GM21390 (cell line): ENCODE measurements around the gene AZI2.
A peak's percentile ranks its signal among the peaks of the same experiment; 100 is the strongest.

Experiments used
- ATAC-seq: cut with Tn5 transposase; IDR thresholded peaks from one replicate; pipeline ENCODE4 v1.9.1; 2021; ENCODE audit not compliant: unreplicated experiment

The AZI2 gene

DNA sequence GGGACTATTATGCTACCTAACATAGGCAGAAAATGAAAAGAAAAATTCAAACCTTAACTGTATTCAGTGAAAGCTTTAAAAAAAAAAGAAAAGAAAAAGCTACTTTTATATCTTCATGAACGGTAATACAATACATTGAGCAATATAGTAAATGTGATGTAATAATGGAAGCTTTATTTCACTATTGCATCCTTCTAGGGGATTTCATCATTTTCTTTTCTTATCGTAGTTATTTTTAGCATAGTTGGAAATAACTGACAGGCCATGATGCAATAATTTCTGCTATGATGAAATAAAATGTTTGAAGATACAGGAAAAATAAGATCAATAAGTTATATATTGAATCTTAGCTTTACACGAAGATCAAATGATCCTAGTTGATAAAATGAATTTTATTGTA, 40.4 kb downstream of the AZI2 start:
- ATAC-seq: no peak

DNA sequence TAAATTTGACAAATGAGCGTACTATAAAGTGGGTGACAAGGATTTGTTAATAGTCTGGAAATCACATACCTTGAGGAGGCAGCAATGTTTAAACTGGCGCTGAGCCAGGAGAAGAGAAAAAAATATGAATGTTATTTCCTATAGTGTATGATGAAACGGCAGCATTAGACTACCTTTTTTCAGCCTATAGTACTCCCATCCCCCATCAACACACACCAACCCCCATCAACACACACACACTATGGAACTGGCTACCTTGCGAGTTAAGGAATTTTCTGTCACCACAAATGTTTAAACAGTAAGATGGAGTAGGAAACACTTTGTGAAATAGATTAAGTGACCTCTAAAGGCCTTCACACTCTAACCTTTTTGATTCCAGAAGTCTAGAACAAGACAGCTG, 46.9 kb downstream of the AZI2 start:
- ATAC-seq: no peak

DNA sequence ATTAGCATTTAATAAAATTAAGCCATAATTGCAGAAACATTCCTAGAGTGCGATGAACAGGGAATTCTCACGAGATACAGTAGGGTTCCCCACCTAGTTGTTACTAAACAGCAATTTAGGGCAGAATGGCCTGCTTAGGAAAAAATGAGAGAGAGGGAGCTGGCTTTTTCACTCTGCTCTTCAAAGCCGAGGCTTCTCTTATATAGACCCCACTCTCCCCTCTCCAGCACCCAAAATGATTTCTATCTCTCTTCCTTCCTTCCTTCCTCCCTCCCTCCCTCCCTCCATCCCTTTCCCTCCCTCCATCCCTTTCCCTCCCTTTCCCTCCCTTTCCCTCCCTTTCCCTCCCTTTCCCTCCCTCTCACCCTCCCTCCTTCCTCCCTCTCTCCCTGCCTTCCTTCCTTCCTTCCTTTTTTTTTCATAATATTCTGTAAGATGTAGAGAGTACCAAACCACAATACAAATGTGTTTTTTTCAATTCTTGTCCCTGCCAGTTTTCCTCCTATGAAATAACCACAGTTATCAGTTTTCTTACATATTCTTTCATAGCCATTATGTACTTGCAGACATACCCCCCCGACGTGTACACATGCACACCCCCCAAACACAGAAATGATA, 48.2 kb downstream of the AZI2 start:
- no peak for ATAC-seq

DNA sequence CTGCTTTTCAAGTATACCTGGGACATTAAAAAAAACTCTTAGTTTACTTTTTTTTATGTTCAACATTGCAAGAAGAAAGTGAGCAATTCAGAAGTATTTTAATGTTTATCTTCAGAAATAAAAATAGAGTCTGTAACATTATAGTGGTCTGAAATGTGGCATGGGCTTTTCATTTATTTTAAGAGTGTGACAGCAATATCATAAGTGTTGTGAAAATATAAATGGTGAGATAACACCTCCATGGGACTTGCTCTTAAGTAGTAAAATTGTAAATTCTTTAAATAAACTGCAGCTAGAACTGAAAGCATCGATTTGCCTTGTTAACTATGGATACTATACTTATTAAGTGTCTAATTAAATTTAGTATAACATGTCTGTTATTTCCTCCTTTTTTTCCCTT, 48.9 kb downstream of the AZI2 start:
- no peak for ATAC-seq

DNA sequence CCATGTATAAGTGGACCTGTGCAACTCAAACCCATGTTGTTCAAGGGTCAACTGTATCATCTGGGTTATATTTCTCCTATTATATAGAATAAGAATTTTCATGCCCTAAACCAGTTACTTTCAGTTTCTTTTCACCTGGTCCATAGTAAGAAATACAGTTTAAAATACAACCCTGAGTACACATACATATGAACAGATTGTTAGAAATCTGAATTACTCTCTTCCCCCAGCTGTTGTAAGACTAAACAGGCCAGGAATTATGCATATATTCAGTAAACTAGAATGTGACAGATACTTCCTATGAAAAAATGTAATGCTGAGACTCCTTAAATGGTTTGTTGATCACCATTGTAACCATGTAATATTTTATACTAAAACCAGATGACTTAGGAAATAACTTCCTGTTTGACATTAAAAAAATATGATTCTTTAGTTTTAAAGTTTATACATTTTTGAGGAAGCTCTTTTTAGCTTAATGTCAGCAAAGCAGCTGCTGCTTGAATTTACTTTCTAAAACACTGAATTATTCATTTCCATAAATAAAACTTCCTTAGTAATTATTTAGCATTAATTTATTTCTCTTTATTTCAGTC, 52.6 kb downstream of the AZI2 start:
- ATAC-seq: peak; percentile 54

DNA sequence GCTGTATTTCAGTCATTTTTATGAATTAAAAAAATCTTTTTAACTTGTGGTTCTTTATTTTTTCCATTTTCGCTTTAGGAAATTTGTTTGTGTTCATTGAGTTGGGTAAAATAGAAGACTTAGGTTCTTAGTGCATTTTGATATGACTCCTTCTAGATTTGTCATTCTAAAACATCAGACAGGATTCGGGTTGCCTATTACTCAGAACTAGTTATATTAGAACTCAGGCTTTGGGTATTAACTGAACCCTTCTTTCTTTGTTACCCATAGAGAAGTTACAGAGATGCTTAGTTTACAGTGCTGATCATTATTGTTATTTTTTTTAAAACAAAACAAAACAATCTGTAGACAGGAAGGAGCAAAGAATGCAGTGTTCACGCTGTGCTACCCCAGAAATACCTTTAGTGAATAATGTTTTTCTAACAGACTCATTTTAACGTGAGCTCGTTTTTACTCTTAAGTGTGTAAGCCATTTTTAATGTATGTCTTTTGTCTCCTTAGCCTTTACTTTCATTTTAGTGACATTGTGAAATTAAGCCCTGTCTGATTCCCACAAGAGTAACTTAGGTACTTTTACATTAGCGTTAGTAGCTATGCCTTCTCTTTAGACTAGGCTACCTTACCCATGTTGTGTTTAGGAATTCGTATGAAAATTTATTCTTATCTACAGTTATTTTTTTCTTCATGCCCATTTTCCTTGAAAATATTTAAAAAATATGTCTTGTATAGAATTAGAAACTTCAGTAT, 53.8 kb downstream of the AZI2 start:
- no peak for ATAC-seq

DNA sequence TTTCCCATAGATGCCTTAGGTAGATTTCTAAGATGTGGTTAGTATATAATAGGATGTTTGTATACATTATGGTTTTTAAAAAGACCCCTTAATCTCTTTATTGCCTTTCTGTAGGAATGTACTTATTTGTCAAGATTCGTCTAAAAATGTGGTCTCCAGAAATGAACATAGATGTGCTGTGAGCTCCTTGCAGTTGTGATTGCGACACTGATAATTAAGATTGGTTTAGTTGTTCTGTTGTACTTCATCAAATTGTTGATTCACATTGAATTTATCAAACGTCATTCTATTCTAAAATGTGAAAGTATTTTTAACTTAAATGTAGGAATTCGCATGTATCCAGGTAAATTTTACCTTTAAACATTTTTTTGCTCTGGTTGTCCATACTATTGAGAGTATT, 56.0 kb downstream of the AZI2 start:
- no peak for ATAC-seq

DNA sequence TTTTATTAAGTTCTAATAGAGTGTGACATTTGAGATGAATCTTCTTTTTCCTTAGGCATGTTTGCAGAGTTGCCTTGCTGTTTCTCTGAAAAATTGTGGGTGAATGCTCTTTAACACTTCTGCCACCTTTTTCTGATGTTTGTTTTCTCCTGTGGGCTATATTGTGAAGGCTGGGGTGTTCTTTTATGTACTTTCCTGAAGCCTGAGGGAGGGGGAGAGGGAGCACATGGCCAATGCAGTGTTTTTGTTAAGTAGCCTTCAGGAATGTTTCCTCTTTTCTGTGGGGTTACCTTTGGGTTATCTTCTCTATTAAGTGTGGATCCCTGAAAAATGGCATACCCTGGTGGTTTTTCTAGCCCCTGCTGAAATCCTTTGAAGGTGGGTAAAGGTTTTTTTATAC, 57.0 kb downstream of the AZI2 start:
- no peak for ATAC-seq

DNA sequence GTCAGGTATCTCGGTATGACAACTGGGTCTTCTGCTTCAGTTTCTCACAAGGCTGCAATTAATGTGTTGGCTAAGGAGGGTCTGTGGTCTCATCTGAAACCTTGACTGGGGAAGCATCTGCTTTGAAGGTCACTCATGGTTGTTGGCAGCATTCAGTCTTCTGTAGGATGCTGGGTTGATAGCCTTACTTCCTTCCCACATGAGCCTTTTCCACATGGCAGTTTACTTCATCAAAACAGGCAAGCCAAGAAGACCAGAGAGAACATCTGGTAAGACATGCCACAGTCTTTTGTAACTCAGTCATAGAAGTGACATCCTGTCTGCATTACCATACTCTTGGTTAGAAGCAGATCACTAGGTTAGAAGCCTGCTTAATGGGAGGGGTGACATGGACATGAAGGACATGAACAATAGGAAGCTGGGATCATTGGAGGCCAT, 57.7 kb downstream of the AZI2 start:
- ATAC-seq: no peak

DNA sequence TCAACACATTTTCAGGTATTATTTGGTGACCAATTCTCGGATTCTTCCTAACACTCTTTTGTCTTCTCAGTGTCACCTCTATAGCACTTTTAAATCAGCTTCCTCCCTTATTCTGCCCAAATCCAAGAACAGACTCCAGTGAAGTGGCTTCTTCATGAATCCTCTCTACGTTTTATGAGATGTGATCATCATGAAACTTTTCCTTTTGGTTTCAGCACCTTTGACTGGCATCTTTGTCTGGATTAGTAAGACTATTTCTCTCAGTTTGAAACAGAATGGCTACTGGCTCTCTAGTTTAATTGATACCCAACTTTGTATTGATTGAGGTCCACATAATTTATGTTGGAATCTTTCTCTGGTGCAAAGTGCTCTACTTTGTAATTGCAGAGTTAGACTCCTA, 61.6 kb downstream of the AZI2 start:
- no peak for ATAC-seq

DNA sequence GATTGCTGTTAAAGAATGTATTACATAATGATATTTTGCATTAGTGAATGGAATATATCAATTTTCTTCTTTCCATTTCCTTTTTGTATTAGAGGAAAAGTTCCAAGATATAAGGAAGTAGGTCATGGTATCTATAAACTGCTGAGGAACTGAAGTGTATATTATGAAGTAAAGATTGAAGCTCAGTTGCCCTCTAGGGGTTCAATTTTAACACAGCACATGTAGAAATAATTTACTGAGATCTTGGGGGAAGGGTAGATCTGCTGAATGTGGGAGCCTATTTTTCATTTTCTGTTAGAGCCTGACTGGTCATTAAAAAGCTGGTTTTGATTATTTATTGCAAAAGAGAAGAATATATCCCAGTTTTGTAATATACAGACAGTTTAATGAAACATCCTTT, 62.0 kb downstream of the AZI2 start:
- peak; percentile 84 for ATAC-seq

DNA sequence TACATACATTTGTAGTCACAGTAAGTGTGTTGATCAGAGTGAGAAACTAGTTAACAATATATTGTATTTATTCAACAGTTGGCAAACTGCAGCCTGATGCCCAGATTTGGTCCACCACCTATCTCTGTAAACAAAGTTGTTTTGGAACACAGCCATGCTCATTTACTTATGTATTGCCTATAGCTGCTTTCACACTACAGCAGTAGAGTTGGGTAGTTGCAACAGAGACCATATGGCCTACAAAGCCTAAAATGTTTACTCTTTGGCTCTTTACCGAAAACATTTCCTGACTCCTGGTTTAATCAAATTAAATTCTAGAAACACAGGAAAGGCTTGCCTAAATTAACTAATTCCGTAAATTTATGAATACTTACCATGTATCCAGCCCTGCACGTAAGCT, 67.8 kb downstream of the AZI2 start:
- ATAC-seq: no peak

DNA sequence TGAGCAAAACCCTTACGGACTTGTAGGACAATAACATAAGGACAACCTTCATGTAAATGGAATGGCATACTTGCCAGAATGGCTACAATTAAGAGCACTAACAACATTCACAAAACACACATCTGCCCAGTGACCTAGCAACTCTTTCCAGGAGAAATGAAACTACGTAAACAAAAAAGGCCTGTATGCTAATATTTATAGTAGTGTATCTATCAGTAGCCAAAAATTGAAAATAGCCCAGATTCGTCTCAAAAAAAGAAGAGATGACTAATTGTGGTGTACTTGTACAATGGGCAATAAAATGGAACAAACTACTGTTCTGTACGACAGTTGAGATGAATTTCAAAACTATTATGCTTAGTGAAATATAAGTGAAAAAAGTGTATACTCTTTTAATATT, 68.9 kb downstream of the AZI2 start:
- no peak for ATAC-seq

DNA sequence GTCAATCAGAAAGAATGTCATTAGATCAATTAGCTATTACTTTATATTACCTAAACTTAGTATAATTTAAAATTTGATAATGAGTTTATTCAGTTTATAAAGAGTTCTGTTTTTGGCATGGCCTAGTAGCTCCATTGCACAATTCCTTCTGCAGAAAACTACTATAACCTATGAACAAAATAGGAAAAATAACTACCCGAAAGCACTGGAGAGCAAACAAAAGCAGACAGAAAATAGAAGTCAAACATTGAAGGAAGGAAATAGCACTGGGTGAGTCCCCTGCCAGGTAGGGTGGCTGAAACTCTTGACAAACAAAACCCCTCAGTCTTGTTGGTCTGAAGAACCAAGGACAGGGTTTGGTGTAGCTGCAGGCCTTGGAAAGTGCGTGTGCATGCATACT, 69.7 kb downstream of the AZI2 start:
- no peak for ATAC-seq

DNA sequence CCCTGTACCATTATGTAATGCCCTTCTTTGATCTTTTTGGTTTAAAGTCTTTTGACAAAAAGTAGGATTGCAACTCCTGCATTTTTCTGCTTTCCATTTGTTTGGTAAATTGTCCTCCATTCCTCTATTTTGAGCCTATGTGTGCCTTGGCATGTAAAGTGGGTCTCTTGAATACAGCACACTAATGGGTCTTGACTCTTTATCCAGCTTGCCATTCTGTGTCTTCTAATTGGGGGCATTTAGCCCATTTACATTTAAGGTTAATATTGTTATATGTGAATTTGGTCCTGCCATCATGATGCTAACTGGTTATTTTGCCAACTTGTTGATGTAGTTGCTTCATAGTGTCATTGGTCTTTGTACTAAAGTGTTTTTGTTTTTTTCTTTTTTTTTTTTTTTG, 74.8 kb downstream of the AZI2 start:
- no peak for ATAC-seq
